GM21515 (cell line): ENCODE data around the gene MPP7.

Experiments used
- ATAC-seq: cut with Tn5 transposase; IDR thresholded peaks from one replicate; pipeline ENCODE4 v1.9.1; 2021; ENCODE audit not compliant: unreplicated experiment

The MPP7 gene

DNA sequence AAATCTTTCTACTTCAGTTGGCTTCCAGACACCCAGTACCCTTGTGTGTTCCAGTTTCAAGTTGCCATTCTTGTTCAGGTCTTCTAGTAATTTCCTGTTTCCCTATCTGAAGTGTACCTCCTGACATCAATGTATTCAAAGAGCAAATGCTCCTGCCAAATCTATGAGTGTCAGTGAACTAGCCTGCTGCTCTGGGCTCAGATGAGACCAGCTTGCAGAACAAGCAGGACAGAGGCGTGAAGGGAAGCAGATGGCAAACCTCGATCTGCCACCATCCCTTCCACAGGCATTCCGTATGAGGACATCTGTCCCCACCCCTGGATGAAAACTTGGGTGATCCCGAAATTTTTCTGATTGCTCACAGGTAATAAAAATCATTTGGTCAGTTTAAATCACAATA, 4.4 kb upstream of the MPP7 start:
- no peak for ATAC-seq

DNA sequence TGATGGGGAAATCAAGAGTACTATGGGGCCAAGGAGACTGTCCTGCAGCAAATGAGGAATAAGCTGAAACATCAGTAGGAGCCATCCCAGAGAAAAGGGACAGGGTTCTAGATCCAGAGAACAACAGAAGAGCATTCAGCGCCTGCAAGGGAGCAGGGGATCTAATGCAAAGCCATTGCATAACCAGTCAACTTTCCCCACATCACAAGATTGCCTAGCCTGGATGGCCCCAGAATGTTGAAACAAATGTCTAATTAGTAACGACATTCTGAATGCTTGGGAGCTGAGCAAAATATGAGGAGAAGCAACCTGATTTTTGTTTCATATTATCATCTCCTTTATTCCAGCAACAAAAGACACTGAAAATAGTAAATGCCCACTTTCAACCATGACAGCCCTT, 2.7 kb upstream of the MPP7 start:
- ATAC-seq = no peak

DNA sequence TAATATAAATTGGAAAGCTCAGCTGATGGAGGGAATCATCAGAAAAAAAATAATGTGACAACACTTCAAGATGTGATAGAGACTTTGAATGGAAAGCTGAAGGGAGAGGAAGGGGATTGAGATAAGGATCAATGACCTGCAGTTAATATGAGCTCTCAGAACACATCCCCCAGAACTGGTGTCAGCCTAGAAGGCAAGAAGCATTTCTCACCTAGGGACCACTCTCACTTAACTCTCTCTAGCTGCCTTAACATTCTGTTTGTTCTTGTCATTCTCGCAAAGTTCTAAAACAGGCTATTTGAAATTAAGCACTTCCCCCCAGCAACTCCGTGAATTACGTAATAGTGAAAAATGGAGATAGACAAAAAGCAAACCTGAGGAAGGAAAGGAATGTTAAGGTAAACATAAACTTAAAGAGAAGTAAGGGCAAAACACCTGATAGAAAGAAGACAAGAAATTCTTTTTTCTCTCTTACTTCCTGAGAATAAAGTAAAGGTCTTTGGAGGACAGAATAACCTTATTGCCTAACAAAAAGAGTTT, 1.2 kb upstream of the MPP7 start:
- no peak for ATAC-seq

DNA sequence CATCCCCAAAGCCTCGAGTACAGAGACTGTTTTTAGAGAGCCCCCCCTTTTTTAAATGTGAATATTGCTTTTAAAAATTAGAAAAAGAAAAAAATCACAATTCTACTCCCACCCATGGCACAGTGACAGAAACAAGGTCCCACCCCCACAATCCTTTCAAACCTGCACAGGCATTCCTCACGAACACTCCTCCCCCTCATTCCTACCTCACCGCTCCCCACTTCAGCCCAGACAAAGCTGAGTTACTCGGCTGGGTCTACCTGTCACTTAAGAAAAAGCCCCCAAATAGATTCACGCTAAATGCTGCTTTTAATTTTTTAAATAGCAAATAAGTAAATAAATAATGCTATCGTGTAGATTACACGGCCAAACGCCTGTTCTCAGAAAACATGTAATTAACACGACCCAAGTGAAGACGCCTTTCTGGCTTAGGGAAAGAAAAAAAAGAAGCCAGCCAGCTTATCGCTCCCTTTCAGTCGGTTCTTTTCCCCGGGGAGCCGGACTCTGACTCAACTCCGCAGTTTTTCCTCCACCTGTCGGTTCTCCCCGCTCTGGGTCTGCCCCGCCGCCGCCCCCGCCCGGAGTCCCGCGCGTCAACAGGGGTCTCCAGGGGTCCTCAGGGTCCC, 739 bp downstream of the MPP7 start:
- no peak for ATAC-seq

DNA sequence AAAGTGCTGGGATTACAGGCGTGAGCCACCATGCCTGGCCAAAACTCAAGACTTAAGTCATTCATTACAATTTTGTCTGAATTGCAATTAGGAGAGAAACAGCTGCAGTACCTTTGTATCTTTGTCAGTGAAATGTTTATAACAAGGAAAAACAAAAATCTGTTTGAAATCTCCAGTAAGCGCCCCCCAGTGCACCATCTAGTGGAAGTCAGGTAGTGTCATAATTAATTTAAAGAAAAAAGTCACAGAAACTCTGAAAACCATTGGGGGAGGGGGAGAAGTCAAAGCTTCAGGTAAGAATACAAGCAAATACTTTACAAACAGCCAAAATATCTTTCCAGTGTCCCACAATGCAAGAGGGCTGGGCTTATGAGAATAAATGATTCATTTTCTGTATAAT, 2.8 kb downstream of the MPP7 start:
- ATAC-seq = no peak

DNA sequence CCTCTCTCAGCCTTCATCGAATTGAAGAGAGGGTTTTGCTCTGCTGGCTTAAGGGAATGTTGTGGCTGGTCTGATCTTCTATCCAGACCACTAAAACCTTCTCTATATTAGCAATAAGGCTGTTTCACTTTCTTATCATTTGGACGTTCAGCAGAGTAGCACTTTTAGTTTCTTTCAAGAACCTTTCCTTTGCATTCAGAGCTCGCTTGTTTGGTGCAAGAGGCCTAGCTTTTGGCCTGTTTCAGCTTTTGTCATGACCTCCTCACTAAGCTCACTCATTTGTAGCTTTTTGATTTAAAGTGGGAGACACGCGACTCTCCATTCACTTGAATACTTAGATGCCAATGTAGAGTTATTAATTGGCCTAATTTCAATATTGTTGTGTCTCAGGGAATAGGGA, 3.9 kb downstream of the MPP7 start:
- no peak for ATAC-seq

DNA sequence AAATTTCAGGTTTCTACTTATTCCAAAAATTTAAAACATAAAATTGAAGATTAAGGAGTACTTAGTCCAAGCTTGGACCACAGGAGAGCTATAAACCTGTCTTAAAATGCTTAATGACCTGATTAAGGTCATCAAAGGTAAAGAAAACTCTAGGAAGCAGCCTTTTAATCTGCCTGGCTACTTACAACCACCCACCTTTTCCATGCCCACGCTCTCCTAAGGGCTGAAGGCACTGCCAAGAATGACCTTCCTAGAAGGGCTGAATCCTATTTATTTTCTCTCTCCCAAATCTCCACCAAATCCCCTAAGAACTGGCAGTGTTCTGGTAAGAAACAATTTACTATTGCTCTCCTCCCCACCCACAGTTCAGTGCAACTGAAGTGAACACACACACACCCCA, 6.8 kb downstream of the MPP7 start:
- no peak for ATAC-seq

DNA sequence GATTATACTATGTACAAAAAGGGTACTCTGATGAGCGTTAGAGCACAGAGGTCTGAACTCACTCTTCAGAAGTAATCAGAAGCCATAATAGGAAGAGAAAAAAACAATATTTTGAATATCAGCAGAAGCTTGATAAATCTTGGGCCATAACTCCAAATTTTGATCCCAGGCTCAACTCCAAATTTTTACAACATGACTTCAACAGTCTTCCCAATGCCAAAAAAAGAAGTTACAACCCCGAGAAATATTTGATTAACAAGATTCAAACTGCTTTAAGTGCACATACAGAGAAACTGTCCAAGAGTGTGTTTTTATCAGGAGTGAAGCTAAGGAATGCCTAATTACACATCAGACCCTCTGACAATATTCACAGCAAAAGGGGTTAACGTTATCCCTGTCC, 7.5 kb downstream of the MPP7 start:
- no peak for ATAC-seq

DNA sequence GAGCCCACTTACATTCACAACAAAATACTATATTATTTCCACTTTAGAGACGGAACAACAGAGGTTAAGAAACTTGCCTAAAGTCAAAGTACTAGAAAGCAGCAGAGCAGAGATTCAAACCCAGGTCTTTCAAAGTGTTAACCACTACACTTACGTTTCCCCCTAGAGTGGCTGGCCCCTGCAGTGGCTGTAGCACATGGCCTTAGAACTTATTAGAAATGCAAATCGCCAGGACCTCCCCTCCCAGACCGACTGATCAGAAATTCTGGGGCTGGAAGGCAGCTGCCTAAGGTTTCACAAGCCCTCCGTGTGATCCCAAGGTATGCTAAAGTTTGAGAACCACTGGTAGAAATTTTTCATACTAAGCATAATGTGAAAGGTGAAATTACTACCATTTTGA, 8.1 kb downstream of the MPP7 start:
- ATAC-seq = no peak

DNA sequence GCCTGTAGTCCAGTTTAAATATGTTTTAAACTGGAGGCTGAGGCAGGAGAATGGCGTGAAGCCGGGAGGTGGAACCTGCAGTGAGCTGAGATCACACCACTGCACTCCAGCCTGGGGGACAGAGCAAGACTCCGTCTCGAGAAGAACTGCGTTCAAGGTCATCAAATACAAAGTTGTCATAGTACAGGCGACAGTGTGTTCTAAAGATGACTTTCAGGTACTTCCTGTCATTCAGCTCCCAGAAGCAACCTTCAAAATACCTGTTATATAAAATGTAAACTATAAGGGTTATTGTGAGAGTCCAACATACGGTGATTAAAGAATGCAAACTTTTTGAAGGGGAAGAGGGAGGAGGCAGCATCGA, 8.7 kb downstream of the MPP7 start:
- ATAC-seq = no peak

DNA sequence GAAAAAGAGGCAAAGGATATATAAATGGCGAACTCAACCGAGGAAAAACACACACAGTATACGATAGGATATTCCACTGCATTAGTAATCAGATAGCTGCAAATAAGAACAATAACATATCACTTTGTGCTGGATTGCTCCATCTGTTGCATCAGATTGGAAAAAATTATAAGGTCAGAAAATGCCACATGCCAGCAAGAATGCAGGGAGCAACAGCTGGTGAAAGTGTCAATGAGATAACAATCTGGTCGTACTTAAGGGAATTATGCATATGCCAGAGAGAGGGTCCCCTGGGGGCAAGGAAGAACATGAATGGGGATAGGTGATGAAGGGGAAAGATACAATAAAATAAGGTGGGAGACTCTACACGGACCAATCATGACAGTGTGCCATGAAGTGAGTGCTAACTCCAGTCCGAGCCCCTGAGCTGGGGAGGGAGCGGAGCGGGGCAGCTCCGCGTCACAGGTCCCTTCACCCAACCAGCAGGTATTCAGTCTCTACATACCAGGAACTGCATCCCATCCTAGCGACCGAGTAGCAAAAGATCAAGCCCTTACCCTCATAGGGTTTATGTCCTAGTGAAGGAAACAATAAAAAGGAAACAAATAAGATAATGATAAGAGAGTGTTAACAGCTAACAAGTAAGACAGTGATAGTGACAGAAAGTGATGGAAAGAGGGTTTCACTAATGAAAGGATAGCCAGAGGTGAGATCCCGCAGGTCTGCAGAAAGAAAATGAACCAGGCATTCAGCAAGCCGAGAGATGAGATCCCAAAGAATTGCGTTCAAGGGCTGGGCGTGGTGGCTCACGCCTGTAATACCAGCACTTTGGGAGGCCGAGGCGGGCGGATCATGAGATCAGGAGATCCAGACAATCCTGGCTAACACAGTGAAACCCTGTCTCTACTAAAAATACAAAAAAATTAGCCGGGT, 9.4 kb downstream of the MPP7 start:
- no peak for ATAC-seq

DNA sequence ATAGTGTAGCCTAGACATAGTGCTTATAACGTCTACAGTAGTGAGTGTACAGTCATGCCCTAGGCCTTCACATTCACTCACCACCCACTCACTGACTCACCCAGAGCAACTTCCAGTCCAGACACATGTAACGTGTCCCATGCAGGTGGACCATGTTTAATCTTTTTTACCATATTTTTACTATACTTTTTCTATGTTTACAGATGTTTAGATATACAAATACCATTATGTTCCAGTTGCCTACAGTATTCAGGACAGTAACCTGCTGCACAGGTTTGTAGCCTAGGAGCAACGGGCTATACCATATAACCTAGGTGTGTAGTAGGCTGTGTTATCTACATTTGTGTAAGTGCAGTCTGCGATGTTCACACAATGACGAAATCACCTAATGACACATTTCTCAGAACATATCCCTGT, 11.0 kb downstream of the MPP7 start:
- no peak for ATAC-seq

DNA sequence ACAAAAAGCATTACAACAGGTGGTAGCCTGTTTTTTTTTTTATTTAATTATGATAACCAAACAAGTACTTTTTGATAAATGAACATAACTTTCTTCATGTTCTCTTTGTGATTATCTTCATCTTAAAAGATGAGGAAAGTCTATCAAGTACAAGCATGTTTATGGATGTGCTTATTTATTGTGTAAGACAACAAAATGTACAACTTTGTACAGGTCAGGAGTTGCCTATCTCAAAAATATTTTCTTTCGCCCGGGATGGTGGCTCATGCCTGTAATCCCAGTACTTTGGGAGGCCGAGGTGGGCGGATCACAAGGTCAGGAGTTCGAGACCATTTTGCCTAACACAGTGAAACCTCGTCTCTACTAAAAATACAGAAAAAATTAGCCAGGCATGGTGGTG, 17.0 kb downstream of the MPP7 start:
- ATAC-seq = no peak

DNA sequence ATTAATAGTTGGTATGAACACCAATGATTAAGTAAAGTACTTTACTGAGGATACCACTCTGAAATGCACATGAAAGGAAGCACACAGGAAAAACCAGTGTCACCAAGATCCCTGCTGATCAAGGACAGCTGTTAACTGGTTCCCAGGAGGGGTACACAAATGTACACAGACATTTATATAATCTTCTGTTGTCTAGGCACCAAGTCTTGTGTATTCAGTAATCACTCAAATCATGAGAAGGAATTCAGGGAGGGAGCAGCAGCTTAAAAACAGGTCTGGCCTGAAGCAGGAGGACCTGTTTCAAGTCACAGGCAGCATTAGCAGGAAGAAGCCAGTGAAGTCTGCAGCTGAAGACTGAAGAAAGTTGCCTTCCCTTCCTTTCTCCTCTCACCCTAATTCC, 18.7 kb downstream of the MPP7 start:
- no peak for ATAC-seq

DNA sequence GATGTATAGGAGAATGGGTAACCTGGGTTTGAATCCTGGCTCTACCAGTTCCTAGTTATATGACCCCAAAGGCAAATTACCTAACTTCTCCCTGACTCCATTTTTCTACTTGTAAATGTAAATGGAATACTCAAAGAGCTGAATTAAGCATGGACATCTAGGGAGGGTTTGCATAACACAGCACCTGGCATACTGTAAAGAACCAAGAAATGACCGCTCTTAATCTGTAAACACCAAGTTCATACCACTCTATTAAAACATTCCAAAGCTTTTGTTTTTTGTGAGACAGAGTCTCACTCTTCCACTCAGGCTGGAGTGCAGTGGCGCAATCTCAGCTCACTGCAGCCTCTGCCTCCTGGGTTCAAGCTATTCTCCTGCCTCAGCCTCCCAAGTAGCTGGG, 19.6 kb downstream of the MPP7 start:
- no peak for ATAC-seq

DNA sequence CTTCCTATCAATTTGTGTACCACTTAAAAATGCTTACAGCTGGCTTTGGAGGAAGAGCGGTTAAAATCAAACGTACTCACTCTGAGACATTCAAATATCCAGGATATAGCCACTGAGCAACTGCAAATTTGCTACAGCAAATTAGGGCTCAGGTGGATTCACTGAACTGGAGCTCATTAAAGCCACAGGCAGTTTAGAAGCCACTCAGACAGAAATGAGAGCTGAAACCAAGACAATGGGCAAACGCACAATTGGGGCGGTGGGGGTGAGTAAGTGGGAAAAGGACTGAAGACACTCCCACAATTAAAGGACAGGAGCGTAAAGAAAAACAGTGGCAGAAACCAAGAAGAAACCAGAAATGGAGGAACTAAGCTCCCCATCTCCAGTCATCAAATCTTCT, 20.5 kb downstream of the MPP7 start:
- no peak for ATAC-seq

DNA sequence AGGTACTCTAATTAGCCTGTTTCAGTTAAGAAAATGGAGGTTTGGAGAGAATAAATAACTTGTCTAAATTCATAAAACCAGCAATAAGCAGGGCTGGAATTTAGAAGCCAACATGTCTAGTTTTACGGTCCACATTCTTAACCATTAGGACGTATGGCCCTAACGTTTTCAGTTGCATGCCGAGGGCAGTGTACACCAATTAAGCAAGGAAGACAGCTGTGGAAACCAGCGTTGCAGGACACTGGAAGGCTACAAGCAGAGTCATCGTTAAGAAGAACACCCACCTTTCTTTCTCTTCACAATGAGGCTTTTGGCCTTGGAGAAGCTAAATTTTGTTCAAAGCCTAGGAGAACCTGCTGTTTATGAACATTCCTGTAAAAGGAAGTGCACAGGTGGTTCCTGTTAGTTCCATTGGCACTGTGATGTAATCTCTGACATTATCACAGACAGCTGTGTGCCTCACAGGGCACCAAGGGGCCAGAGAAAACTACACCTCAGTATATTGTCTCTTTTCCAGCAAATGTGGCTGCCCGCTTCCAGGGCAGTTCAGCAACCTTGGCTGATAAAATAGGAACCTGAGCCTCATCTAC, 21.0 kb downstream of the MPP7 start:
- no peak for ATAC-seq

DNA sequence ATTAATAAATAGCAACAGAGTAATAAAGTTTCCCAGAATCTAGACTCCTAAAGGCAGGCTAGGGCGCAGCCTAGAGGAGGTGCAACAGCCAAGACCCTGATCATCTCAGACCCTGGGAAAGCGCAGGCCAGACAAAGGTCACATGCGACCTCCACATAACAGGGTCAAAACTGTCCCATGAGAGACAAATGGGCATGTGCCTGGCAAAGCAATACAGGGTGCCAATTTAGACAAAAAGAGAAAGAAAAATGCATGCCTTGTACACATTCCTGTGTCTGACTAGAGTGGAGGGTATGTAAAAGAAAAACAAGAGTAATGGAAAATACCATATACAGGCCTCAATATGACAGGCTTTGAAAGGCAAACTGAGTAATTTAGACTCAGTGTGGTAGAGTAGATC, 22.2 kb downstream of the MPP7 start:
- no peak for ATAC-seq

DNA sequence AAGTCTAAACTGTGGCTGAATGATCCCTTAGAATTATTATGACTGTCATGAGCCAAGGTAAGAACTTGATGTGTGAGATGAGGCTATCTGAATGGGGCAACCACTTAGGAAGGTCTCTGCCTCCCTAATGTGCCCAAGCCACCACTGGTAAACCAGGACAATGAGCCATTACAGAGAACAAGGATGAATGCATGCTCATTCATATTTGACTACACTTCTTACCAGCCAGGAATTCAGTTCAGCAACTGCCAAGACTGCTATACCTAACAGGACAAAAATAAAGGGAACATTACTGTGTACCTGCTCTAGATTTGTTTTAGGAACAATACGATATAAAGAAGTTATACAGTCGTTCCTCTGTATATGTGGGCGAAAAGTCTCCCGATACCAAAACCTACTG, 23.0 kb downstream of the MPP7 start:
- no peak for ATAC-seq

DNA sequence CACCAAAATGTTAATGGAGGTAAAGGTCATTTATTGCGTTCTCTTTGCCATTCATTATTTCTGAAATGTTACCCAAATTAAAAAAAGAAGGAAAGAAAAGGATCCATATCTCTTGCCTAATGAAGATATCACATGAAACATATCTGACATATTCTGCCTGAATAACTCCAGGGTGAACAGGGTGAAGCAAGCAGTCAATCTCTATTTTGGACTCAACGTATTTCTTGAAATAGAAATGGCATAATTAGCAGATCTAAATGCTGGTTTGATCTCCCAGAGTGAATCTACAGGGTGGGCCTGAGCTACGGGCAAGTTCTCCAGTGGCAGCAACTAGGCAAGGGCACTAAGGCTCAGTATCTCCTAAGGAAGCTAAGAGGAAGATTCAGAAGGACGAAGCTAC, 24.0 kb downstream of the MPP7 start:
- no peak for ATAC-seq

DNA sequence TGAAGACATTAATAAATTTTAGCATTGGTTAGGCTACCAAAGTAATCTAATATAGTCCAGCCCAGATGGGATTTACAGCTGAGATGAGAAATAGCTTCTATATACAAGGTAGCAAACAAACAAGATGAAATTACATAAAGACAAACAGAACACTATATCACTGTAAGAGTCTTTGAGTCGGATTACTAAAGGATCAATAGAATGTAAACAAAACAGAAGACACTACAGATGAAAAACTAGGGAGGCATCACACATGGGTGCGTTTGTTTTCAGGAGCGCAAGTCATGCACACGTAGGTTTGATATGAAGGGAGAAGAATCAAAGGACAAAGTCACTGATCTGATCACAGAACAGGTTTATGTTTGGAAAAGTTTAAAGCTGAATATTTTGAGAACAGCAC, 26.5 kb downstream of the MPP7 start:
- ATAC-seq = no peak

DNA sequence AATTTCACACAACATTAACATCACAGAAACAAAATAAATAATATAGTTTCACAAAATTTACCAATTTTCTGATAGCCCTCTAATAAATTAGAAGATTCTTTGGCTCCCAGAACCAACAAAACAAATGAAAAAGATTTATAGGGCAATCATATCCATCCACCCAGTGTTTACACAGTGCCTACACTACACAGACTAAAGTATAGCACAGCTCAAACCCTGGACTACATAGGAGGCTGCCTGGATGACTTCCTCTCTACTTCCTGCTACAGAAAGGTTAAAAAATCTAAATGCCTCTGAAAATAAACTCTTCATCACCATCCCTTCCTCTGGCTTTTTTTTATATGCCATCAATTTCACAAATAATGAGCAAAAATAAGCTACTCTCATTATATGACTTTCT, 28.4 kb downstream of the MPP7 start:
- no peak for ATAC-seq
